C4-2B (cell line): Measurements from ENCODE around the gene ABL2.

ENCODE experiments used
- H3K27ac ChIP-seq: fragments of 450-650 bp; 2 replicates; pipeline ENCODE4 v1.5.1; 2017
- ZFX ChIP-seq: fragments of 450-650 bp; IDR thresholded peaks from 2 replicates; pipeline ENCODE4 v1.6.1; 2017
- TF ChIP-seq, protein P1 (sequence below): fragments of 450-650 bp; conservative IDR thresholded peaks from 2 replicates; pipeline ENCODE4 v1.5.1; 2017; ENCODE audit warnings: mild to moderate bottlenecking

Gene ABL2

DNA sequence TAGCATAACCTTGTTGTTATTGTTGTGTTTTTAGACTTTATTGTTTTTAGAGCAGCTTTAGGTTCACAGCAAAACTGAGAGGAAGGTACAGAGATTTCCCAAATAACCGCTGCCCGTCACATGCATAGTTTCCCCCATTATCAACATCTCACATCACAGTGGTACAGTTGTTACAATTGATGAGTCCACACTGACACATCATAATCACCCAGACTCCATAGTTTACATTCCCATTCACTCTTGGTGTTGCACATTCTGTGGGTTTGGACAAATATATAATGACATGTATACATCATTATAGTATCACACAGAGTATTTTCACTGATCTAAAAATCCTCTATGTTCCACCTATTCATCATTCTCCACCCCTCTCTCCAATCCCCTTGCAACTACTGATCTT is 173.5 kb downstream of the ABL2 start:
- TF ChIP-seq, protein P1, sequence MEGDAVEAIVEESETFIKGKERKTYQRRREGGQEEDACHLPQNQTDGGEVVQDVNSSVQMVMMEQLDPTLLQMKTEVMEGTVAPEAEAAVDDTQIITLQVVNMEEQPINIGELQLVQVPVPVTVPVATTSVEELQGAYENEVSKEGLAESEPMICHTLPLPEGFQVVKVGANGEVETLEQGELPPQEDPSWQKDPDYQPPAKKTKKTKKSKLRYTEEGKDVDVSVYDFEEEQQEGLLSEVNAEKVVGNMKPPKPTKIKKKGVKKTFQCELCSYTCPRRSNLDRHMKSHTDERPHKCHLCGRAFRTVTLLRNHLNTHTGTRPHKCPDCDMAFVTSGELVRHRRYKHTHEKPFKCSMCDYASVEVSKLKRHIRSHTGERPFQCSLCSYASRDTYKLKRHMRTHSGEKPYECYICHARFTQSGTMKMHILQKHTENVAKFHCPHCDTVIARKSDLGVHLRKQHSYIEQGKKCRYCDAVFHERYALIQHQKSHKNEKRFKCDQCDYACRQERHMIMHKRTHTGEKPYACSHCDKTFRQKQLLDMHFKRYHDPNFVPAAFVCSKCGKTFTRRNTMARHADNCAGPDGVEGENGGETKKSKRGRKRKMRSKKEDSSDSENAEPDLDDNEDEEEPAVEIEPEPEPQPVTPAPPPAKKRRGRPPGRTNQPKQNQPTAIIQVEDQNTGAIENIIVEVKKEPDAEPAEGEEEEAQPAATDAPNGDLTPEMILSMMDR: no peak
- TF ChIP-seq ZFX: no peak
- H3K27ac ChIP-seq: no peak overlapping the region

- no peak overlapping the region for H3K27ac ChIP-seq
These were observed 176.0 kb downstream of the ABL2 start for GRCh38 chr1:179053486-179053885.

GRCh38 chr1:179052776-179053175 is 176.7 kb downstream of the ABL2 start:
- TF ChIP-seq, protein P1: no peak
- TF ChIP-seq ZFX: no peak
- no peak overlapping the region for H3K27ac ChIP-seq

More at GRCh38 chr1:179053486-179053885, 176.0 kb downstream of the ABL2 start:
- TF ChIP-seq ZFX: no peak
- TF ChIP-seq, protein P1: no peak
